Muscle of back (tissue), 11 donors: Measurements from ENCODE around the gene MAGEB1. TPM values are rescaled to one million over a fixed set of nuclear protein-coding genes. Genes with fewer than 3 reads are reported as not detected.

Experiments
- DNase-seq, 3 donors: peaks; one replicate each; pipeline versions ENCODE4 v3.0.0 to v3.0.0-alpha.2; 2013
- polyA plus RNA-seq, 10 donors: library from polyadenylated mRNA; unstranded; fragments of 120-200 nt; gene quantifications; one replicate each; pipeline ENCODE4 v1.2.1, GENCODE V29; 2013; ENCODE audit not compliant: insufficient read length in 10 of 10

The MAGEB1 gene
- polyA plus RNA-seq, 10 donors = 0.12 TPM; not detected in 9

DNA sequence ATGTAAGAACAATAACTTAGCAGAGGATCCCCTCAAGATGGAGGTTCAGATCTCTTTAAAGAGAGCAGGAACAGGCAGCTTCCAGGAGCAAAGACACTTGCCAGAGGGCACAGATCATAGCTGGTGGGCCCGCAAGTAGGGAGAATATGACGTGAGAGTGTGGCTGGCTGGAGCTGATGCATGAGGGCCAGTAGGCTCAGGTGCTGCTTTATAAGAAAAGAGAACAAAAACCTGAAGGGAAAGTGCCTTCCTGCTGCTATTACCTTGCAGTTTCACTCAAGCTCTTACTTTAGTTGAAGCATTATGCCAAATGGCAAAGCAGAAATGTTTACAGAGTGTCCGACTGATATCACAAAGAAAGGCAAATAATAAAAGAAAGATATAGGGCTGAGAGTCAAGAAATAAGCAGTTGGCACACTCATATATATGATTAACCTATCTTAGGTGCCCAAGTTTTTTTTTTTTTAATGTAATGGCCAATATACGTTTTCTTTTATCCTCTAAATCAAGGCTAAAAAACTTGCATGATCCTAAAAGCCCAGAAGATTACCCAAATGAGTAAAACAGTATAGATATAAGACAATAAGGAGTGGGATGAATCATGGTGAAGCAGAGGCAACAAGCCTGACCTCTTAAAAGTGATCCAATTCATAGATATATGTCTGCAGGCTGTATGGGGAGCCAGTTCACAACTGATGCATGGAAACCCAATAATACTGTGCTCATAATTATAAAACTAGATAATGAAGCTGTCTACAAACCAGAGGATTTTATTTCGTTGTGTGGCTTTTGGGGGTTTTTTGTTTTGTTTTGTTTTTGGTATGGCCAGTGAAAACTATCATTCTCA, 49.7 kb downstream of the MAGEB1 start:
- no peak for DNase-seq

DNA sequence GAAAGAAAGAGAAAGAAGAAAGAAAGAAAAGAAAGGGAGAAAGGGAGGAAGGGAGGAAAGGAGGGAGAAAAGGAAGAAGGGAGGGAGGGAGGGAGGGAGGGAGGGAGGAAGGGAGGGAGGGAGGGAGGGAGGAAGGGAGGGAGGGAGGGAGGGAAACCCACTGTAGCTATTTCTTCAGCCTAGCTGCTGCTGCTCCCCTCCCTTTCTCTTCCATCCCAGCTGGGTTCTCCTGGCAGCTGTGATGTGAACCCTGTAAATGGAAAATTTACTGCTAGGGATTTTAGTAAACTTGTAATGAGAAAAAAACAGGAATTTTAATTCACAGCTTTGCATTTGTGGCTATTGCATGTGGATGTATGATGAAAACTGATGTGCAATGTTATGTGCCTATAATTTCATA, 54.3 kb downstream of the MAGEB1 start:
- peak; percentile 16 to 58 (median 25) for DNase-seq

Other genes starting within 250 kb of the MAGEB1 start
- gene MAGEB2, start 31.6 kb upstream of the MAGEB1 start, polyA plus RNA-seq = under 1 TPM in 2 of 10 donors, not detected in 8; 0.08 to 0.12 TPM
- gene MAGEB3, start 16.5 kb upstream of the MAGEB1 start, polyA plus RNA-seq = not detected
- gene MAGEB4, start 5.1 kb upstream of the MAGEB1 start, polyA plus RNA-seq = not detected
- under 1 TPM; 0.12 to 0.52 (median 0.22) TPM for gene NR0B1, start 62.2 kb downstream of the MAGEB1 start, polyA plus RNA-seq